Mucosa of descending colon (tissue), 3 donors: ENCODE data around the gene UBAC1. TPM values are rescaled to one million over a fixed set of nuclear protein-coding genes. Genes with fewer than 3 reads are reported as not detected.

Experiments
- ATAC-seq: fragments of 200-7000 bp; cut with Tn5 transposase; one replicate; pipeline ENCODE4 v1.9.1; 2020; ENCODE audit warnings: mild to moderate bottlenecking, moderate library complexity
- DNase-seq, 3 donors: peaks; one replicate each; pipeline ENCODE4 v3.0.0-alpha.2; 2020
- H3K36me3 ChIP-seq: fragments of 200-600 bp; one replicate; pipeline ENCODE4 v1.8.0; 2021; ENCODE audit warnings: low read depth, mild to moderate bottlenecking
- H3K4me1 ChIP-seq: fragments of 200-600 bp; one replicate; pipeline ENCODE4 v1.8.0; 2021; ENCODE audit warnings: low read depth, mild to moderate bottlenecking
- H3K4me3 ChIP-seq: fragments of 200-600 bp; one replicate; pipeline ENCODE4 v1.8.0; 2021; ENCODE audit warnings: mild to moderate bottlenecking
- H3K9me3 ChIP-seq: fragments of 200-600 bp; one replicate; pipeline ENCODE4 v1.8.0; 2021; ENCODE audit warnings: mild to moderate bottlenecking
- CTCF ChIP-seq: fragments of 200-600 bp; IDR thresholded peaks from one replicate; pipeline ENCODE4 v1.8.0; 2022; ENCODE audit warnings: antibody characterized with exemption, mild to moderate bottlenecking
- intact Hi-C, 2 donors: fragments of 100-400 bp; cut with DNase I in 1 of 2; cut with micrococcal nuclease in 1 of 2; formaldehyde crosslinking; loops; one replicate each; pipeline versions ENCODE4 v1.11.0 to v1.11.1; 2022; cut with DNase I, micrococcal nuclease
- total RNA-seq, 3 donors: library from RNA; stranded (reverse); fragmentation: NEBNext Ultra II Directional in 2 of 3; extraction: Animal tissue kit (Norgen Biotek cat#: 25700) in 2 of 3; gene quantifications; one replicate each; pipeline versions ENCODE4 v1.2.1 to v1.2.4, GENCODE V29; 2021 to 2023
- donor health status: DM: no; HTN: no; CAD: no; lungs with moderate emphysema.
- donor health status: DM: no; HTN: no; CAD: no.
- donor health status: DM: no; HTN: yes; CAD: no.

The UBAC1 gene
- total RNA-seq, 3 donors from 2014 or later = 55.5 to 70.4 (median 64.0) TPM

- DNase-seq (no peak), ATAC-seq (no peak)
- no peak for TF ChIP-seq CTCF
- intact Hi-C loops = no loop called here
- Histone ChIP-seq H3K4me3 (no peak overlapping the region), H3K9me3 (no peaks in the 10 kb centered on the region), H3K36me3 (peaks cover 13% of the 10 kb centered on the region), H3K4me1 (no peaks in the 10 kb centered on the region)
Measured at GRCh38 chr9:135939351-135940265, 21.6 kb downstream of the UBAC1 start.

GRCh38 chr9:135937521-135938489 is 23.4 kb downstream of the UBAC1 start:
- Histone ChIP-seq H3K9me3 (no peaks in the 10 kb centered on the region), H3K4me3 (no peak overlapping the region), H3K4me1 (no peaks in the 10 kb centered on the region), H3K36me3 (no peaks in the 10 kb centered on the region)
- ATAC-seq (no peak), DNase-seq (peak in 1 of 3 donors; percentile 32)
- intact Hi-C loops = no loop called here
- no peak for TF ChIP-seq CTCF

- intact Hi-C loops = no loop called here
- Histone ChIP-seq H3K4me3 (no peak overlapping the region), H3K36me3 (peaks cover 5% of the 10 kb centered on the region), H3K9me3 (no peaks in the 10 kb centered on the region), H3K4me1 (no peaks in the 10 kb centered on the region)
- DNase-seq (peak in 1 of 3 donors; percentile 38), ATAC-seq (no peak)
- TF ChIP-seq CTCF = no peak
Measured at GRCh38 chr9:135933114-135933513, 28.1 kb downstream of the UBAC1 start.

- no peak for ATAC-seq
- no peak overlapping the region for H3K4me3 ChIP-seq
- peak in 1 of 3 donors; percentile 33 for DNase-seq
- no peaks in the 10 kb centered on the region for H3K4me1 ChIP-seq
- intact Hi-C loops = no loop called here
- H3K36me3 ChIP-seq = peaks cover 5% of the 10 kb centered on the region
- no peaks in the 10 kb centered on the region for H3K9me3 ChIP-seq
- TF ChIP-seq CTCF = no peak
Measured at GRCh38 chr9:135932656-135933055, 28.5 kb downstream of the UBAC1 start.

- DNase-seq (peak in 1 of 3 donors; percentile 46), ATAC-seq (no peak)
- intact Hi-C loops = no loop called here
- Histone ChIP-seq H3K9me3 (no peaks in the 10 kb centered on the region), H3K4me1 (no peaks in the 10 kb centered on the region), H3K36me3 (peaks cover 5% of the 10 kb centered on the region), H3K4me3 (no peak overlapping the region)
- no peak for TF ChIP-seq CTCF
Measured at GRCh38 chr9:135931349-135931820, 29.8 kb downstream of the UBAC1 start.
